K562 (cell line): ENCODE data around the gene STK33. TPM values are rescaled to one million over a fixed set of nuclear protein-coding genes. Genes with fewer than 3 reads are reported as not detected.

Experiments used
- SMAD1 ChIP-seq: fragments of 150-350 bp; IDR thresholded peaks from 2 replicates; pipeline ENCODE4 v1.6.1; 2014; ENCODE audit warnings: low read length, low read depth; ENCODE audit not compliant: partially characterized antibody
- polyA plus RNA-seq, 8 experiments: library from polyadenylated mRNA; depleted of rRNA in 4 of 8; stranded (reverse) in 5 of 8; unstranded in 3 of 8; fragments of >200 nt; fragmentation: Nextera tagmentation in 2 of 8; fragmentation: Illumina TruSeq in 1 of 8; extraction: Ambion mirVana in 2 of 8; extraction: Trizol in 1 of 8; gene quantifications; 2 replicates each; pipeline versions ENCODE4 v1.2.1 to v1.2.3, GENCODE V29; 2011 to 2014; ENCODE audit warnings: inconsistent platforms in 1 of 8, missing spikeins in 1 of 8
- total RNA-seq, 7 experiments: library from RNA; depleted of rRNA in 6 of 7; stranded (reverse); fragments of >200 nt in 6 of 7; fragmentation: Illumina TruSeq in 2 of 7; extraction: Trizol in 2 of 7; gene quantifications; 2 replicates each; pipeline versions ENCODE4 v1.2.1 to v1.2.3, GENCODE V29; 2011 to 2021; ENCODE audit warnings: low replicate concordance in 1 of 7
- TF ChIP-seq, protein P1 (sequence below), 2 experiments: fragments of 450-650 bp; IDR thresholded peaks; 2 replicates each; pipeline ENCODE4 v1.6.1; 2016; ENCODE audit warnings: mild to moderate bottlenecking in 2 of 2, borderline replicate concordance in 1 of 2, low read depth in 1 of 2, moderate library complexity in 1 of 2
- TF ChIP-seq, protein P2 (sequence below): fragments of 250-450 bp; sonication (Bioruptor Pico); IDR thresholded peaks from 2 replicates; pipeline ENCODE4 v1.4.0; 2020; ENCODE audit warnings: mild to moderate bottlenecking, moderate library complexity

STK33 gene
- total and polyA plus RNA-seq, 9 of the 15 experiments (the other 6 are each of a cell fraction or from before 2014, with no cell fraction given) = not detected

DNA sequence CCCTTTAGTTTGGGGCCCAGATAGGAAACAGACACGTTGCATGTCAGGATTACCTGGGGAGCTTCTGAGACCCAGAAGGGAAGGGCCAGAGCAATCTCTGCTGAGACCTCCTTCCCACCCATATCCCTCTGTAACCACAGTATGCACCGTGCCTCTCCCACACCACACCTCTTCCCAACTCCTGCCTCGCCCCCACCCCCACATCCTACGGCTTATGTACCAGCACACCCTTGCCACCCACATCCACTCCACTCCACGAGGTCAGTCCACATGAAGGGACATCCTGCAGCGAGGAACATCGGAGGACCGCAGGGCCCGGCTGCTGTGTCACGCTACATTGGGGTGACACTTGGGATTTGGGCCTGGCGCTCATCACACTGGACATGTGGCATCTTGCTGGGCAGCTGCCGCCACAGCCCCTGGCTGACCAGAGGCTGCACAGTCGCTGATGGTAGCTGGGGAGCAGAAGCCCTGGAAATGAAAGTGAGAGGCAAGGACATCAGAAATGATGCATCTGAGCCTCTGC is 212.1 kb downstream of the STK33 start (continued):
- TF ChIP-seq, protein P1, sequence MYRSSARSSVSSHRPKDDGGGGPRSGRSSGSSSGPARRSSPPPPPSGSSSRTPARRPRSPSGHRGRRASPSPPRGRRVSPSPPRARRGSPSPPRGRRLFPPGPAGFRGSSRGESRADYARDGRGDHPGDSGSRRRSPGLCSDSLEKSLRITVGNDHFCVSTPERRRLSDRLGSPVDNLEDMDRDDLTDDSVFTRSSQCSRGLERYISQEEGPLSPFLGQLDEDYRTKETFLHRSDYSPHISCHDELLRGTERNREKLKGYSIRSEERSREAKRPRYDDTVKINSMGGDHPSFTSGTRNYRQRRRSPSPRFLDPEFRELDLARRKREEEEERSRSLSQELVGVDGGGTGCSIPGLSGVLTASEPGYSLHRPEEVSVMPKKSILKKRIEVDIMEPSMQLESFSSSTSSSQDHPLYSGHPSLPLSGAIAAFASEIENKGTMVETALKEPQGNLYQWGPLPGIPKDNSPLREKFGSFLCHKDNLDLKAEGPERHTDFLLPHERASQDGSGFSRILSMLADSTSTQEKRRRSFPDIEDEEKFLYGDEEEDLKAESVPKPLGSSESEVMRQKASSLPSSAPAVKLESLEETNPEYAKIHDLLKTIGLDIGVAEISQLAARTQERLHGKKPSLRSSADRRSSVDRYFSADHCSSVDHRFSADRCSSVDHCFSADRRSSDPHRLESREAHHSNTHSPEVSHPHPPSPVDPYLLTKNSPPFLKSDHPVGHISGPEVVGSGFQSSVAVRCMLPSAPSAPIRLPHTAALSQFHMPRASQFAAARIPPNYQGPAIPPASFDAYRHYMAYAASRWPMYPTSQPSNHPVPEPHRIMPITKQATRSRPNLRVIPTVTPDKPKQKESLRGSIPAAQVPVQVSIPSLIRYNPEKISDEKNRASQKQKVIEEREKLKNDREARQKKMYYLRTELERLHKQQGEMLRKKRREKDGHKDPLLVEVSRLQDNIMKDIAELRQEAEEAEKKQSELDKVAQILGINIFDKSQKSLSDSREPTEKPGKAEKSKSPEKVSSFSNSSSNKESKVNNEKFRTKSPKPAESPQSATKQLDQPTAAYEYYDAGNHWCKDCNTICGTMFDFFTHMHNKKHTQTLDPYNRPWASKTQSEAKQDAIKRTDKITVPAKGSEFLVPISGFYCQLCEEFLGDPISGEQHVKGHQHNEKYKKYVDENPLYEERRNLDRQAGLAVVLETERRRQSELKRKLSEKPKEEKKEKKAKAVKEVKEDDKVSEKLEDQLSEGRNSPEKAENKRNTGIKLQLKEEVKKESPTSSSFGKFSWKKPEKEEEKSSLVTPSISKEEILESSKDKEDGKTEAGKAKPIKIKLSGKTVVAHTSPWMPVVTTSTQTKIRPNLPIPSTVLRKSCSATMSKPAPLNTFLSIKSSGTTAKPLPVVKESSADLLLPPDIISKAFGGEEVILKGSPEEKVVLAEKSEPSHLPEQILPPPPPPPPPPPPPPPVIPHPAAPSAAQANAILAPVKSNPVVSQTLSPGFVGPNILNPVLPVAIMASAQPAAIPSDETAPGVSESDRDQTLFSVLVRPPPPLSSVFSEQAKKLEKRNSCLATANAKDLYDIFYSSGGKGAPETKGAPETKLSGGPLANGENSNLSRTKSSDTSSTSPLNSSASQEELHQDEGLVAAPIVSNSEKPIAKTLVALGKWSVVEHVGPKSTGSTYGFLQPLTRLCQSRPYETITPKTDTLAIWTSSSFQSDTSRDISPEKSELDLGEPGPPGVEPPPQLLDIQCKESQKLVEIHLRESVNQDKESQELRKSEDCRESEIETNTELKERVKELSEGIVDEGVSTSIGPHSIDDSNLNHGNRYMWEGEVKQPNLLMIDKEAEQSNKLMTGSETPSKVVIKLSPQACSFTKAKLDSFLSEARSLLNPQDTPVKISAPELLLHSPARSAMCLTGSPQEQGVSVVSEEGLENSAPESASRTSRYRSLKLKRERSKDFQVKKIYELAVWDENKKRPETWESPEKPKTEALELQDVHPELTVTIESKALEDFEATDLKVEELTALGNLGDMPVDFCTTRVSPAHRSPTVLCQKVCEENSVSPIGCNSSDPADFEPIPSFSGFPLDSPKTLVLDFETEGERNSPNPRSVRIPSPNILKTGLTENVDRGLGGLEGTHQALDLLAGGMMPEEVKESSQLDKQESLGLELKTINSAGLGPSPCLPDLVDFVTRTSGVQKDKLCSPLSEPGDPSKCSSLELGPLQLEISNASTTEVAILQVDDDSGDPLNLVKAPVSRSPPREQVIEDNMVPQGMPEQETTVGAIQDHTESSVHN (IDR thresholded peaks at IDR 0.05; ENCODE audit: borderline replicate concordance in 1 of 2, low read depth in 1 of 2) = no peak
- TF ChIP-seq, protein P2, sequence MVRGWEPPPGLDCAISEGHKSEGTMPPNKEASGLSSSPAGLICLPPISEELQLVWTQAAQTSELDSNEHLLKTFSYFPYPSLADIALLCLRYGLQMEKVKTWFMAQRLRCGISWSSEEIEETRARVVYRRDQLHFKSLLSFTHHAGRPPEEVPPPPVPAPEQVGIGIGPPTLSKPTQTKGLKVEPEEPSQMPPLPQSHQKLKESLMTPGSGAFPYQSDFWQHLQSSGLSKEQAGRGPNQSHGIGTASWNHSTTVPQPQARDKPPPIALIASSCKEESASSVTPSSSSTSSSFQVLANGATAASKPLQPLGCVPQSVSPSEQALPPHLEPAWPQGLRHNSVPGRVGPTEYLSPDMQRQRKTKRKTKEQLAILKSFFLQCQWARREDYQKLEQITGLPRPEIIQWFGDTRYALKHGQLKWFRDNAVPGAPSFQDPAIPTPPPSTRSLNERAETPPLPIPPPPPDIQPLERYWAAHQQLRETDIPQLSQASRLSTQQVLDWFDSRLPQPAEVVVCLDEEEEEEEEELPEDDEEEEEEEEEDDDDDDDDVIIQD (CRISPR knock-in tag) = no peak
- TF ChIP-seq SMAD1 = no peak
- TF ChIP-seq, all 486 proteins: peak for 0
